ENCODE data around the gene HAPSTR1. TPM values are rescaled to one million over a fixed set of nuclear protein-coding genes. Genes with fewer than 3 reads are reported as not detected.

Gene HAPSTR1
- total RNA-seq, 1 experiment from 2014 or later: 59.6 TPM

GRCh38 chr16:9125658-9126505 lies 34.4 kb downstream of the HAPSTR1 start:
- no peaks in the 10 kb centered on the region for H3K9me3 Mint-ChIP-seq (ENCODE audit: low read depth, unreplicated experiment)
- H3K36me3 Mint-ChIP-seq (ENCODE audit: insufficient read depth, unreplicated experiment): peaks cover 62% of the 10 kb centered on the region
- no TSS peak for BruUV-seq (replicated peaks)
- peaks cover 51% of the 10 kb centered on the region for H3K4me1 Mint-ChIP-seq (ENCODE audit: low read depth, unreplicated experiment)
- TF ChIP-seq, protein P1, sequence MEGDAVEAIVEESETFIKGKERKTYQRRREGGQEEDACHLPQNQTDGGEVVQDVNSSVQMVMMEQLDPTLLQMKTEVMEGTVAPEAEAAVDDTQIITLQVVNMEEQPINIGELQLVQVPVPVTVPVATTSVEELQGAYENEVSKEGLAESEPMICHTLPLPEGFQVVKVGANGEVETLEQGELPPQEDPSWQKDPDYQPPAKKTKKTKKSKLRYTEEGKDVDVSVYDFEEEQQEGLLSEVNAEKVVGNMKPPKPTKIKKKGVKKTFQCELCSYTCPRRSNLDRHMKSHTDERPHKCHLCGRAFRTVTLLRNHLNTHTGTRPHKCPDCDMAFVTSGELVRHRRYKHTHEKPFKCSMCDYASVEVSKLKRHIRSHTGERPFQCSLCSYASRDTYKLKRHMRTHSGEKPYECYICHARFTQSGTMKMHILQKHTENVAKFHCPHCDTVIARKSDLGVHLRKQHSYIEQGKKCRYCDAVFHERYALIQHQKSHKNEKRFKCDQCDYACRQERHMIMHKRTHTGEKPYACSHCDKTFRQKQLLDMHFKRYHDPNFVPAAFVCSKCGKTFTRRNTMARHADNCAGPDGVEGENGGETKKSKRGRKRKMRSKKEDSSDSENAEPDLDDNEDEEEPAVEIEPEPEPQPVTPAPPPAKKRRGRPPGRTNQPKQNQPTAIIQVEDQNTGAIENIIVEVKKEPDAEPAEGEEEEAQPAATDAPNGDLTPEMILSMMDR (IDR thresholded peaks at IDR 0.05; ENCODE audit: unreplicated experiment): no peak
- intact Hi-C loops (cut with micrococcal nuclease; ENCODE audit: unreplicated experiment): no loop called here
- H3K27ac Mint-ChIP-seq (ENCODE audit: unreplicated experiment): no peak overlapping the region
- no peak overlapping the region for H3K4me3 Mint-ChIP-seq (ENCODE audit: low read depth, unreplicated experiment)
- CTCF ChIA-PET: no interaction called here
- no peak for DNase-seq
- H3K27me3 Mint-ChIP-seq (ENCODE audit: unreplicated experiment): no peaks in the 10 kb centered on the region

DNA sequence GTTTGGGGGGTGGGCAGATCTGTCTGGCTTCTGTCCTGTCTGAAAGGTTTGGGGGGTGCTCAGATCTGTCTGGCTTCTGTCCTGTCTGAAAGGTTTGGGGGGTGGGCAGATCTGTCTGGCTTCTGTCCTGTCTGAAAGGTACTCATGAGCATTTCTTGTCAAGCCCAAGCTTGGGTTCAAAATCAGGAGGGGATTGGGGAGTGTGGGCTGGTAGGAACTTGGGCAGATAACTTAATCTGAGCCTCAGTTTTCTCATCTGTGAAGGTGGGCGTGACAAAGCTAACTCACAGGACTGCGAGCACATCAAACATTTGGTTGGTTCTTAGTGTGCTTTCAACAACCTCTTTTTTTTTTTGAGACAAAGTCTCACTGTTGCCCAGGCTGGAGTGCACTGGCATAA lies 35.2 kb downstream of the HAPSTR1 start:
- TF ChIP-seq, protein P1 (IDR thresholded peaks at IDR 0.05; ENCODE audit: unreplicated experiment): no peak
- Mint-ChIP-seq H3K9me3 (ENCODE audit: low read depth, unreplicated experiment) (no peaks in the 10 kb centered on the region), H3K27ac (ENCODE audit: unreplicated experiment) (no peak overlapping the region), H3K4me3 (ENCODE audit: low read depth, unreplicated experiment) (no peak overlapping the region), H3K27me3 (ENCODE audit: unreplicated experiment) (no peaks in the 10 kb centered on the region), H3K36me3 (ENCODE audit: insufficient read depth, unreplicated experiment) (peaks cover 58% of the 10 kb centered on the region), H3K4me1 (ENCODE audit: low read depth, unreplicated experiment) (peaks cover 51% of the 10 kb centered on the region)
- BruUV-seq (replicated peaks): no TSS peak
- intact Hi-C loops (cut with micrococcal nuclease; ENCODE audit: unreplicated experiment): no loop called here
- CTCF ChIA-PET: interaction anchor here (1.0 kb wide), 1 partner anchor 14 kb away, joined by 3 read pairs; no protein-coding TSS in a partner anchor
- DNase-seq: no peak

DNA sequence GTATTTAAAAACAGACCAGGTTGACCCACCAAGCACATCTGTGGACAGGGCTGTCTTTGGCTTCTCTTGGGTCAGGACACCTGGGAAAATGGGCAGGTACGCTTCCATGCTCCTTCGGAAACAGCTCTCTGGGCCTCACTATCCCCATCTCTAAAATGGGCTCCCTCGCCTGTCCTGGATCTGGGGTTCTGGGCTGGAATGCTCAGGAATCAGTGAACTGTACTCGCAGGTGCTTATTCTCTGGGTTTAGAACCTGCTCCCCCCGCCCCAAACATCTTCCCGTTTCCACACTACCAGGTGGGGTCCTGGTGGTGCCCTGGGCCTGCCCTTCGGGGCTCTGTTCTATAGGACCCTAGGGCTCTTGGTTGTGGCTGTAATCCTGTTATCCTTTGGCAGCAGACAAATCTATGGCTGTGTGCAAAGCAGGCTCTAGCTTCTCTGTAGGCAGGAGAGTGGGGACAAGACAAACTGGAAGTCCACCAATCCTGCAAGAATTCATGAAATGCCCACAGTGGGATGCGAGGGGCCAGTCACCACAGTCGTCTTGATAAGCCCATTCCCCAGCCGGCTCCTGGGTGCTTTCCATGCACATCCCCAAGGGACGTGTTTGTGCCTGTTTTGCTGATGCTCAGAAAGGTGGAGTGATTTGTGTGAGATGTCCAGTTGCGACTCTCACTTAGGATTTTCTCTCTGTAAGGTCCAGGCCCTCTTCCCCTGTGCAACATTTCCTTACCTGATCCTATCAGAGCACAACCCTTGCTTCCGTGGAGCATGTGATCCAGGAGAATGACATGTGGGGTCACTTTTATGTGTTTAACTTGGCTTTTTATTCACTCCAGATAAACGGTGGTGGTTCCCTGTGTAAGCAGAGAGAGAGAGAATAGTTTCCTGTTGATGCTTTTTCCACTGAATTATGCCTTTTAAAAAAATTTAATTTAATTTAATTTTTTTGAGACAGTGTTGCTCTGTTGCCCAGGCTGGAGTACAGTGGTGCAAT lies 37.2 kb downstream of the HAPSTR1 start:
- Mint-ChIP-seq H3K4me3 (ENCODE audit: low read depth, unreplicated experiment) (no peak overlapping the region), H3K27ac (ENCODE audit: unreplicated experiment) (peak overlapping the region; percentile 48), H3K9me3 (ENCODE audit: low read depth, unreplicated experiment) (no peaks in the 10 kb centered on the region), H3K36me3 (ENCODE audit: insufficient read depth, unreplicated experiment) (peaks cover 62% of the 10 kb centered on the region), H3K4me1 (ENCODE audit: low read depth, unreplicated experiment) (peaks cover 37% of the 10 kb centered on the region), H3K27me3 (ENCODE audit: unreplicated experiment) (no peaks in the 10 kb centered on the region)
- TF ChIP-seq, protein P1 (IDR thresholded peaks at IDR 0.05; ENCODE audit: unreplicated experiment): no peak
- CTCF ChIA-PET: interaction anchor here (0.7 to 1.4 kb wide), 2 partner anchors 10 to 1034 kb away, joined by 4 read pairs; no protein-coding TSS in a partner anchor
- intact Hi-C loops (cut with micrococcal nuclease; ENCODE audit: unreplicated experiment): no loop called here
- no TSS peak for BruUV-seq (replicated peaks)
- no peak for DNase-seq

- Mint-ChIP-seq H3K27me3 (ENCODE audit: unreplicated experiment) (peaks cover 14% of the 10 kb centered on the region), H3K36me3 (ENCODE audit: insufficient read depth, unreplicated experiment) (peaks cover 39% of the 10 kb centered on the region), H3K27ac (ENCODE audit: unreplicated experiment) (no peak overlapping the region), H3K4me3 (ENCODE audit: low read depth, unreplicated experiment) (no peak overlapping the region), H3K4me1 (ENCODE audit: low read depth, unreplicated experiment) (peaks cover 8% of the 10 kb centered on the region), H3K9me3 (ENCODE audit: low read depth, unreplicated experiment) (no peaks in the 10 kb centered on the region)
- TF ChIP-seq, protein P1 (IDR thresholded peaks at IDR 0.05; ENCODE audit: unreplicated experiment): no peak
- CTCF ChIA-PET: interaction anchor here (0.6 to 1.6 kb wide), 9 partner anchors 17 to 482 kb away, joined by 3 to 11 read pairs (median 4); partner anchors contain the start of gene CARHSP1
- intact Hi-C loops (cut with micrococcal nuclease; ENCODE audit: unreplicated experiment): loop anchor here (5.0 kb wide), 1 partner anchor 37 kb away; no protein-coding TSS in a partner anchor
- no TSS peak for BruUV-seq (replicated peaks)
- no peak for DNase-seq
These were observed 42.9 kb downstream of the HAPSTR1 start for GRCh38 chr16:9134306-9134705.

Data from Calu3 (cell line).